ENCODE results near the gene MAMLD1.

DNA sequence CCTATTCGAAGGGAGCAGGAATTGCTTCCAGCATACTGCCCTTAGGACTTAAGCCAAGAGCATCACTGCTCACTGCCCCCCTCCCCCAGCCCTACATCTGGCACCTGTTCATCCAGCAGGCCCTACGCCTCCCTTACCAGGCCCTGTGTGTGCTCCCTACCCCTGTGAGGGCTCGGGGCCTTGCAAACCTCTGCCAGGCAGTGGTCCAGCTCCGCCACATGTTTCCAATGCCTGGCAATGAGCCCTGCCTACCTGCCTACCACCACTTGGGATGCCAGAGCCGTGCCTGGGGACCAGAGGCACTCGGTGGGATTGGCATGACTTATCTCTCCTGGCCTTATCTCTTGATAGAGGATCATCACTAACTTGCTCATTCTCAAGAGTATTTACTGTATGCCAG is 177.8 kb downstream of the MAMLD1 start:
- TF ChIP-seq POLR2A (IDR thresholded peaks at IDR 0.05) (no peak), CTCF (IDR thresholded peaks at IDR 0.05) (no peak)
